ENCODE measurements around the gene ZFHX3. TPM values are rescaled to one million over a fixed set of nuclear protein-coding genes. Genes with fewer than 3 reads are reported as not detected.

ZFHX3 gene
- polyA plus RNA-seq, 1 experiment: 2.2 TPM

GRCh38 chr16:72833969-72834368 is 214.0 kb downstream of the ZFHX3 start:
- ChIA-PET CTCF (interaction anchor here (1.0 to 2.9 kb wide), 4 partner anchors 27 to 167 kb away, joined by 3 to 12 read pairs (median 8); no protein-coding TSS in a partner anchor), POLR2A (no interaction called here)
- Histone ChIP-seq H3K27me3 (ENCODE audit: control insufficient read depth, insufficient read depth, low read length) (no peaks in the 10 kb centered on the region), H3K36me3 (ENCODE audit: control insufficient read depth, insufficient read depth, low read length) (peaks cover 2% of the 10 kb centered on the region; the same call in 1 of the 2 replicates), H3K4me3 (ENCODE audit: low read depth, low read length) (no peak overlapping the region)
- no peak for TF ChIP-seq CTCF (IDR thresholded peaks at IDR 0.05; ENCODE audit: insufficient read depth, low read depth, low read length)
- no peak for DNase-seq (ENCODE audit: low read depth)

DNA sequence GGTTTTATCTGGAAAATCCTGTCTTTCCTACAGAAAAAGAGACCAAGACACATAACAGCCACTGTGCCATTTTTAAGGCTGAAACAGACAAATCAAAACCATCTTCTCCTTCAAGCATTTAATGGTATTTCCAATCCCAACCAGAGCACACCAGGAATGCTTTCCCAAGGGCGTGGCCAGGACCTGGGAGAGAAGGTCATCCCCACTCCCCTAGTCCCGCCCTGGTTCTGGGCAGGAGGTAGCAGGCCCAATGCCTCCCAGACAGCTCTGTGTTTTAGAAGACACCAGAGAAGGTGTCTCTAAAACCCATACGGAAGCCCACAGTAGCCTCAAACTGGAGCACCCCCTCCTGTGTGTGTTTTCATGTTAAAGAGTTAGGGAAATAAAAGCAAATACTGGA is 214.4 kb downstream of the ZFHX3 start:
- CTCF ChIA-PET: interaction anchor here (0.7 to 2.9 kb wide), 26 partner anchors 8 to 1049 kb away, joined by 3 to 25 read pairs (median 5); no protein-coding TSS in a partner anchor
- POLR2A ChIA-PET: no interaction called here
- no peak for TF ChIP-seq CTCF (IDR thresholded peaks at IDR 0.05; ENCODE audit: insufficient read depth, low read depth, low read length)
- no peak for DNase-seq (ENCODE audit: low read depth)
- Histone ChIP-seq H3K4me3 (ENCODE audit: low read depth, low read length) (no peak overlapping the region), H3K27me3 (ENCODE audit: control insufficient read depth, insufficient read depth, low read length) (no peaks in the 10 kb centered on the region), H3K36me3 (ENCODE audit: control insufficient read depth, insufficient read depth, low read length) (peaks cover 2% of the 10 kb centered on the region; the same call in 1 of the 2 replicates)

GRCh38 chr16:72832621-72833248 is 215.2 kb downstream of the ZFHX3 start:
- TF ChIP-seq CTCF (IDR thresholded peaks at IDR 0.05; ENCODE audit: insufficient read depth, low read depth, low read length): peak; percentile 100
- DNase-seq (ENCODE audit: low read depth): peak; percentile 37
- Histone ChIP-seq H3K4me3 (ENCODE audit: low read depth, low read length) (no peak overlapping the region), H3K27me3 (ENCODE audit: control insufficient read depth, insufficient read depth, low read length) (no peaks in the 10 kb centered on the region), H3K36me3 (ENCODE audit: control insufficient read depth, insufficient read depth, low read length) (peaks cover 2% of the 10 kb centered on the region; the same call in 1 of the 2 replicates)
- CTCF ChIA-PET: interaction anchor here (0.5 to 2.9 kb wide), 73 partner anchors 8 to 1124 kb away, joined by 3 to 25 read pairs (median 4); partner anchors contain the start of gene ZFHX3
- POLR2A ChIA-PET: interaction anchor here (0.6 kb wide), 1 partner anchor 171 kb away, joined by 6 read pairs; no protein-coding TSS in a partner anchor

- no peak for TF ChIP-seq CTCF (IDR thresholded peaks at IDR 0.05; ENCODE audit: insufficient read depth, low read depth, low read length)
- DNase-seq (ENCODE audit: low read depth): no peak
Observed at GRCh38 chr16:72829846-72830775, 217.8 kb downstream of the ZFHX3 start.

GRCh38 chr16:72827866-72828265 is 220.1 kb downstream of the ZFHX3 start:
- ChIA-PET POLR2A (no interaction called here), CTCF (interaction anchor here (0.6 to 1.0 kb wide), 4 partner anchors 11 to 236 kb away, joined by 3 read pairs; no protein-coding TSS in a partner anchor)
- DNase-seq (ENCODE audit: low read depth): no peak
- H3K4me3 ChIP-seq (ENCODE audit: low read depth, low read length): no peak overlapping the region
- no peak for TF ChIP-seq CTCF (IDR thresholded peaks at IDR 0.05; ENCODE audit: insufficient read depth, low read depth, low read length)
- H3K36me3 ChIP-seq (ENCODE audit: control insufficient read depth, insufficient read depth, low read length): peaks cover 3% of the 10 kb centered on the region
- no peaks in the 10 kb centered on the region for H3K27me3 ChIP-seq (ENCODE audit: control insufficient read depth, insufficient read depth, low read length)

More at GRCh38 chr16:72829846-72830775, 217.8 kb downstream of the ZFHX3 start:
- H3K36me3 ChIP-seq (ENCODE audit: control insufficient read depth, insufficient read depth, low read length): peaks cover 3% of the 10 kb centered on the region
- no peak overlapping the region for H3K4me3 ChIP-seq (ENCODE audit: low read depth, low read length)
- POLR2A ChIA-PET: no interaction called here
- CTCF ChIA-PET: interaction anchor here (0.8 to 1.0 kb wide), 2 partner anchors 327 to 1049 kb away, joined by 3 read pairs; no protein-coding TSS in a partner anchor
- H3K27me3 ChIP-seq (ENCODE audit: control insufficient read depth, insufficient read depth, low read length): no peaks in the 10 kb centered on the region
